ENCODE results near the gene NCR3LG1.

Gene NCR3LG1

GRCh38 chr11:17381156-17381555, 29.6 kb downstream of the NCR3LG1 start:
- TF ChIP-seq CTCF (IDR thresholded peaks at IDR 0.05; ENCODE audit: control extremely low read depth, extremely low read depth, low read depth, missing control alignments): no peak
- CTCF ChIA-PET: interaction anchor here (1.9 to 14.8 kb wide), 5 partner anchors 10 to 143 kb away, joined by 5 to 220 read pairs (median 51); no protein-coding TSS in a partner anchor
- POLR2A ChIA-PET: no interaction called here
- no peak for DNase-seq (ENCODE audit: extremely low spot score)

DNA sequence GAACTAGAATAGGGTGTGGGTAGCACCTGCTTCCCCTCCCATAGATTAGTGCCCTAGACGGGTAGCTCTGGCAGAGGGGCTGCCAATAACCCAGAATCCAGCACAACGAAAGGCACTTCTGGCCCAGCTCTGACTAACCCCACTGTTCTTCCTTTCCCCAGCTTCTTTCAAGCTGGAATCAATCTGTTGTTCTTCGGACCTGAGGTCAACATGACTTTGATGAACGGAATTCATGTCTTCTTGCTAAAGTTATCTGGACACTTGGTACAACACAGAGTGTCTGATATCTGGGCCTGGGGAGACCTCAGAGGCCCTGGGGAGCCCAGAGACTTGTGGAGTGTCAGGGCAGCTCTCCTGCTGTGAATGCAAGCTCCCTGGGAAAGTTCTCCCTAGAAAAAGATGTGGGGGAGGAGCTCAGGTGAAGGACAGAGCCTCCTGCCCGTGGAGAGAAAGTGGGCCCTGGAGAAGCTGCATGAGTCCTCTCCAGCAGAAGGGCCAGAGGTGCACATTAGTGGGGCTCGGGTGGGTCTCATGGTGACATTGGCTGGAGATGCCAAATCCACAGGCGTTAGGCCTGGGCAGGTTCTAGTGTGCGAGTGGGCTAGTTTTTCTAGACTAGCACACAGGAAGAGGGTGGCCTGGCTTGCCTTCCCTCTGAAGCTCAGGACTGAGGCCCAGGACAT, 30.6 kb downstream of the NCR3LG1 start:
- CTCF ChIA-PET: interaction anchor here (0.7 to 14.8 kb wide), 10 partner anchors 11 to 152 kb away, joined by 3 to 220 read pairs (median 13); no protein-coding TSS in a partner anchor
- TF ChIP-seq CTCF (IDR thresholded peaks at IDR 0.05; ENCODE audit: control extremely low read depth, extremely low read depth, low read depth, missing control alignments): no peak
- DNase-seq (ENCODE audit: extremely low spot score): no peak
- POLR2A ChIA-PET: no interaction called here

GRCh38 chr11:17383461-17383860, 31.9 kb downstream of the NCR3LG1 start:
- DNase-seq (ENCODE audit: extremely low spot score): no peak
- POLR2A ChIA-PET: no interaction called here
- CTCF ChIA-PET: interaction anchor here (0.8 to 14.8 kb wide), 34 partner anchors 9 to 598 kb away, joined by 3 to 220 read pairs (median 6); partner anchors contain the start of gene ABCC8
- no peak for TF ChIP-seq CTCF (IDR thresholded peaks at IDR 0.05; ENCODE audit: control extremely low read depth, extremely low read depth, low read depth, missing control alignments)

GRCh38 chr11:17384002-17384511, 32.5 kb downstream of the NCR3LG1 start:
- ChIA-PET POLR2A (no interaction called here), CTCF (interaction anchor here (0.8 to 14.8 kb wide), 42 partner anchors 9 to 606 kb away, joined by 3 to 220 read pairs (median 5); partner anchors contain the start of gene ABCC8)
- peak; percentile 60 for DNase-seq (ENCODE audit: extremely low spot score)
- peak; percentile 92 for TF ChIP-seq CTCF (IDR thresholded peaks at IDR 0.05; ENCODE audit: control extremely low read depth, extremely low read depth, low read depth, missing control alignments)

- POLR2A ChIA-PET: no interaction called here
- CTCF ChIA-PET: interaction anchor here (0.7 to 14.8 kb wide), 9 partner anchors 8 to 155 kb away, joined by 3 to 220 read pairs (median 22); no protein-coding TSS in a partner anchor
Observed at GRCh38 chr11:17385492-17385891, 33.9 kb downstream of the NCR3LG1 start.

GRCh38 chr11:17385926-17386325, 34.3 kb downstream of the NCR3LG1 start:
- TF ChIP-seq CTCF (IDR thresholded peaks at IDR 0.05; ENCODE audit: control extremely low read depth, extremely low read depth, low read depth, missing control alignments): no peak
- POLR2A ChIA-PET: no interaction called here
- CTCF ChIA-PET: interaction anchor here (1.0 to 14.8 kb wide), 9 partner anchors 8 to 156 kb away, joined by 3 to 220 read pairs (median 12); no protein-coding TSS in a partner anchor
- no peak for DNase-seq (ENCODE audit: extremely low spot score)

More at GRCh38 chr11:17385492-17385891, 33.9 kb downstream of the NCR3LG1 start:
- no peak for TF ChIP-seq CTCF (IDR thresholded peaks at IDR 0.05; ENCODE audit: control extremely low read depth, extremely low read depth, low read depth, missing control alignments)
- no peak for DNase-seq (ENCODE audit: extremely low spot score)

All from GM10248 (cell line).